HepG2 (cell line): ENCODE results near the gene CACNA1G. TPM values are rescaled to one million over a fixed set of nuclear protein-coding genes. Genes with fewer than 3 reads are reported as not detected.
A peak's percentile ranks its signal among the peaks of the same experiment; 100 is the strongest.

ENCODE experiments used
- ADNP ChIP-seq: sonication (generic); formaldehyde crosslinking; IDR thresholded peaks from 2 replicates; pipeline ENCODE4 v1.4.0; 2020; ENCODE audit warnings: missing genetic modification reagents
- ARNT2 ChIP-seq: sonication (generic); formaldehyde crosslinking; IDR thresholded peaks from 2 replicates; pipeline ENCODE4 v1.8.0; 2022; ENCODE audit warnings: mild to moderate bottlenecking, low read depth, missing genetic modification reagents, moderate library complexity
- BRD4 ChIP-seq: sonication (generic); formaldehyde crosslinking; IDR thresholded peaks from 2 replicates; pipeline ENCODE4 v1.4.0; 2020; ENCODE audit warnings: missing genetic modification reagents
- KDM3A ChIP-seq: IDR thresholded peaks from 2 replicates; pipeline ENCODE4 v1.6.1; 2018; ENCODE audit warnings: low read depth, missing compliant biosample characterization
- KMT2B ChIP-seq: IDR thresholded peaks from 2 replicates; pipeline ENCODE4 v1.6.1; 2016; ENCODE audit warnings: missing genetic modification reagents, missing compliant biosample characterization
- NCOA5 ChIP-seq: sonication (generic); formaldehyde crosslinking; IDR thresholded peaks from 2 replicates; pipeline ENCODE4 v1.4.0; 2020; ENCODE audit warnings: missing genetic modification reagents
- ZNF335 ChIP-seq: sonication (generic); formaldehyde crosslinking; IDR thresholded peaks from 2 replicates; pipeline ENCODE4 v1.4.0; 2020; ENCODE audit warnings: missing genetic modification reagents
- ZNF34 ChIP-seq: sonication (generic); formaldehyde crosslinking; IDR thresholded peaks from 2 replicates; pipeline ENCODE4 v1.4.0; 2020; ENCODE audit warnings: mild to moderate bottlenecking, missing genetic modification reagents, borderline replicate concordance
- ZNF737 ChIP-seq: sonication (generic); formaldehyde crosslinking; IDR thresholded peaks from 2 replicates; pipeline ENCODE4 v1.5.0; 2020; ENCODE audit warnings: missing genetic modification reagents, mild to moderate bottlenecking, borderline replicate concordance
- ZNF839 ChIP-seq: sonication (generic); formaldehyde crosslinking; IDR thresholded peaks from 2 replicates; pipeline ENCODE4 v1.4.0; 2020; ENCODE audit warnings: missing genetic modification reagents, mild to moderate bottlenecking, borderline replicate concordance
- polyA plus RNA-seq, 8 experiments: library from polyadenylated mRNA; depleted of rRNA in 3 of 8; stranded (reverse) in 7 of 8; unstranded in 1 of 8; fragments of >200 nt; fragmentation: Illumina TruSeq in 4 of 8; extraction: Trizol in 4 of 8; gene quantifications; 2 replicates each; pipeline versions ENCODE4 v1.2.1 to v1.2.3, GENCODE V29; 2011 to 2016; ENCODE audit warnings: low read depth in 4 of 8, missing spikeins in 1 of 8, mixed read lengths in 1 of 8; ENCODE audit not compliant: insufficient read depth in 1 of 8
- total RNA-seq, 5 experiments: library from RNA; depleted of rRNA; stranded (reverse); fragments of >200 nt; fragmentation: Illumina TruSeq; extraction: Trizol; gene quantifications; 2 replicates each; pipeline ENCODE4 v1.2.3, GENCODE V29; 2016; ENCODE audit warnings: low read depth in 1 of 5
- TF ChIP-seq, protein P1 (sequence below): sonication (generic); formaldehyde crosslinking; IDR thresholded peaks from 2 replicates; pipeline ENCODE4 v1.8.0; 2022; ENCODE audit warnings: missing genetic modification reagents, low read depth, mild to moderate bottlenecking, borderline replicate concordance
- TF ChIP-seq, protein P2 (sequence below): sonication (generic); formaldehyde crosslinking; IDR thresholded peaks from 2 replicates; pipeline ENCODE4 v1.4.0; 2020; ENCODE audit warnings: missing genetic modification reagents

CACNA1G gene
- total and polyA plus RNA-seq, 2 of the 13 experiments (the other 11 are each of a cell fraction or from before 2014, with no cell fraction given), result 0.02 TPM; not detected in 1

DNA sequence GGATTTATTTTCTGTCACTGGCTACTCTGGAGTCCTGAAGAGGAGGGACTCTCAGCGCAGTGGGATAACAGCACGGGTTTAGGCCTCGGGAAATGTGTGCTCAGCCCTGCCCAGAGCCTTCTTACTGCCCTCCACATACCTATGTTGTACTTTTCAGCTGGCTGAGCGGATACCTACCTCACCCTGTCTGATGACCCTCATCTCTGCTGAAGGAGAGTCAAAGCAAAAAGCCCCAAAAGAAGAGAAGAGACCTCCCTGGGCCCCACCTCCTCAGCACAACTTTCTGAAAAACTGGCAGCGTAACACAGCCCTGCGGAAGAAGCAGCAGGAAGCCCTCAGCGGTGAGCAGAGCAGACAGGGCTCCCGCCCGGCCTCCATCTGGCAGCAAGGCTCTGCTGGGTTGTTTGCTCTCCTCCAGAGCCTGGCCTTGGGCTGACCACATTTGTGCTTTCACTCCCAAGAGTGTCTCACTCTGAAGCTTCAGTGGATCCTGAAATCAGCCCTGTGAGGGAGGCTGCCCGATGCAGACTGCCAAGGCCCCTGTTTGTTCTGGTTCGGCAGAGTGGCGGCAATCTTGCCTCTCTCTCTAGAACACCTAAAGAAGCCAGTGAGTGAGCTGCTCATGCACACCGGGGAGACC, 42.0 kb upstream of the CACNA1G start (continued):
- TF ChIP-seq ZNF839 (CRISPR knock-in tag) (no peak), KMT2B (CRISPR knock-in tag) (no peak), ZNF335 (CRISPR knock-in tag) (no peak), ZNF34 (CRISPR knock-in tag) (no peak), ADNP (CRISPR knock-in tag) (no peak), KDM3A (CRISPR knock-in tag) (peak; percentile 16; the same call in 1 of the 2 replicates), BRD4 (peak; percentile 34; the same call in 1 of the 2 replicates), ARNT2 (CRISPR knock-in tag) (0 out of 2 replicates have a peak, but pooled peaks have one; percentile 59), NCOA5 (no peak), ZNF737 (CRISPR knock-in tag) (no peak)
- TF ChIP-seq, protein P1, sequence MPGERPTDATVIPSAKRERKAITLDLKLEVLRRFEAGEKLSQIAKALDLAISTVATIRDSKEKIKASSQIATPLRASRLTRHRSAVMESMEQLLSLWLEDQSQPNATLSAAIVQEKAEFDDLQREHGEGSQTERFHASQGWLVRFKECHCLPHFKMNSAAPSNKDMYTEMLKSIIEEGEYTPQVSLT (CRISPR knock-in tag), result no peak
- TF ChIP-seq, protein P2, sequence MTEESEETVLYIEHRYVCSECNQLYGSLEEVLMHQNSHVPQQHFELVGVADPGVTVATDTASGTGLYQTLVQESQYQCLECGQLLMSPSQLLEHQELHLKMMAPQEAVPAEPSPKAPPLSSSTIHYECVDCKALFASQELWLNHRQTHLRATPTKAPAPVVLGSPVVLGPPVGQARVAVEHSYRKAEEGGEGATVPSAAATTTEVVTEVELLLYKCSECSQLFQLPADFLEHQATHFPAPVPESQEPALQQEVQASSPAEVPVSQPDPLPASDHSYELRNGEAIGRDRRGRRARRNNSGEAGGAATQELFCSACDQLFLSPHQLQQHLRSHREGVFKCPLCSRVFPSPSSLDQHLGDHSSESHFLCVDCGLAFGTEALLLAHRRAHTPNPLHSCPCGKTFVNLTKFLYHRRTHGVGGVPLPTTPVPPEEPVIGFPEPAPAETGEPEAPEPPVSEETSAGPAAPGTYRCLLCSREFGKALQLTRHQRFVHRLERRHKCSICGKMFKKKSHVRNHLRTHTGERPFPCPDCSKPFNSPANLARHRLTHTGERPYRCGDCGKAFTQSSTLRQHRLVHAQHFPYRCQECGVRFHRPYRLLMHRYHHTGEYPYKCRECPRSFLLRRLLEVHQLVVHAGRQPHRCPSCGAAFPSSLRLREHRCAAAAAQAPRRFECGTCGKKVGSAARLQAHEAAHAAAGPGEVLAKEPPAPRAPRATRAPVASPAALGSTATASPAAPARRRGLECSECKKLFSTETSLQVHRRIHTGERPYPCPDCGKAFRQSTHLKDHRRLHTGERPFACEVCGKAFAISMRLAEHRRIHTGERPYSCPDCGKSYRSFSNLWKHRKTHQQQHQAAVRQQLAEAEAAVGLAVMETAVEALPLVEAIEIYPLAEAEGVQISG (CRISPR knock-in tag), result peak; percentile 74
